Stimulated activated CD4-positive, alpha-beta T cell treated with anti-CD3 and anti-CD28 coated beads, Interleukin-2, amount 100 ng/mL, for 24 hours (primary cell): ENCODE measurements around the gene FAM111B.
"Not testable (repeated sequence)": the region's sequence is repeated elsewhere in the genome, so short reads cannot be mapped to it uniquely, and the experiment has no call there.

Source experiments
- DNase-seq, 2 donors: peaks; one replicate each; pipeline ENCODE4 v3.0.0-alpha.2; 2020

The FAM111B gene

GRCh38 chr11:59107721-59108120 lies 684 bp downstream of the FAM111B start:
- peak in 1 of 2 donors; percentile 18 for DNase-seq

GRCh38 chr11:59112494-59112893 lies 5.5 kb downstream of the FAM111B start:
- DNase-seq: no peak

- no peak for DNase-seq
These were observed 7.3 kb downstream of the FAM111B start for GRCh38 chr11:59114344-59114743.

GRCh38 chr11:59115553-59115952 lies 8.5 kb downstream of the FAM111B start:
- DNase-seq: no peak

GRCh38 chr11:59117774-59118173 lies 10.7 kb downstream of the FAM111B start:
- no peak for DNase-seq

- no peak for DNase-seq
These were observed 12.8 kb downstream of the FAM111B start for GRCh38 chr11:59119826-59120225.

GRCh38 chr11:59135648-59136461 lies 28.8 kb downstream of the FAM111B start:
- DNase-seq: peak; percentile 91 to 93

GRCh38 chr11:59136551-59136950 lies 29.5 kb downstream of the FAM111B start:
- DNase-seq: not testable (repeated sequence)

GRCh38 chr11:59137190-59137589 lies 30.2 kb downstream of the FAM111B start:
- no peak for DNase-seq

- DNase-seq: no peak
These were observed 31.6 kb downstream of the FAM111B start for GRCh38 chr11:59138643-59139042.

GRCh38 chr11:59141191-59141590 lies 34.2 kb downstream of the FAM111B start:
- DNase-seq: no peak

- no peak for DNase-seq
These were observed 34.8 kb downstream of the FAM111B start for GRCh38 chr11:59141673-59142460.

- peak; percentile 78 to 85 for DNase-seq
These were observed 35.8 kb downstream of the FAM111B start, which contains the start of gene FAM111A for GRCh38 chr11:59142530-59143507. Gene FAM111A (plus strand): TSS chr11:59142856. CDS start chr11:59148873, 6,017 bp downstream.

GRCh38 chr11:59144096-59144495 lies 37.1 kb downstream of the FAM111B start:
- no peak for DNase-seq

GRCh38 chr11:59144579-59145345 lies 37.7 kb downstream of the FAM111B start:
- DNase-seq: peak; percentile 69 to 78

- DNase-seq: no peak
These were observed 38.5 kb downstream of the FAM111B start for GRCh38 chr11:59145534-59145933.

- DNase-seq: no peak
These were observed 44.7 kb downstream of the FAM111B start for GRCh38 chr11:59151761-59152160.

GRCh38 chr11:59152312-59152951 lies 45.4 kb downstream of the FAM111B start:
- no peak for DNase-seq

GRCh38 chr11:59154610-59155009 lies 47.6 kb downstream of the FAM111B start:
- no peak for DNase-seq

- DNase-seq: no peak
These were observed 50.4 kb downstream of the FAM111B start for GRCh38 chr11:59157433-59157832.
